Osteocyte (in vitro differentiated cells): ENCODE measurements around the gene GJD3. TPM values are rescaled to one million over a fixed set of nuclear protein-coding genes. Genes with fewer than 3 reads are reported as not detected.
A peak's percentile ranks its signal among the peaks of the same experiment; 100 is the strongest.

ENCODE experiments used
- DNase-seq: peaks from one replicate; pipeline ENCODE4 v3.0.0; 2021; ENCODE audit warnings: mixed read lengths; ENCODE audit not compliant: unreplicated experiment; ENCODE audit errors: extremely low spot score
- H3K27ac Mint-ChIP-seq: one replicate; pipeline ENCODE4 v1.8.0; 2021; ENCODE audit warnings: mild to moderate bottlenecking, mixed read lengths; ENCODE audit not compliant: unreplicated experiment
- H3K27me3 Mint-ChIP-seq: one replicate; pipeline ENCODE4 v1.8.0; 2021; ENCODE audit warnings: mixed read lengths; ENCODE audit not compliant: unreplicated experiment
- H3K36me3 Mint-ChIP-seq: one replicate; pipeline ENCODE4 v1.8.0; 2021; ENCODE audit warnings: mixed read lengths; ENCODE audit not compliant: unreplicated experiment
- H3K4me1 Mint-ChIP-seq: one replicate; pipeline ENCODE4 v1.8.0; 2021; ENCODE audit warnings: mixed read lengths; ENCODE audit not compliant: unreplicated experiment
- H3K4me3 Mint-ChIP-seq: one replicate; pipeline ENCODE4 v1.8.0; 2021; ENCODE audit warnings: mild to moderate bottlenecking, moderate library complexity, mixed read lengths; ENCODE audit not compliant: unreplicated experiment
- H3K9me3 Mint-ChIP-seq: one replicate; pipeline ENCODE4 v1.8.0; 2021; ENCODE audit warnings: mixed read lengths; ENCODE audit not compliant: unreplicated experiment
- total RNA-seq: library from RNA; stranded (reverse); gene quantifications from 2 replicates; pipeline ENCODE4 v1.2.1, GENCODE V29; 2021
- TF ChIP-seq, protein P1 (sequence below): fragments of 200-600 bp; sonication (generic); IDR thresholded peaks from 2 replicates; pipeline ENCODE4 v1.5.0; 2021; ENCODE audit warnings: antibody characterized with exemption, mild to moderate bottlenecking, moderate library complexity

The GJD3 gene
- total RNA-seq, 1 donor from 2014 or later, result 0.40 TPM

DNA sequence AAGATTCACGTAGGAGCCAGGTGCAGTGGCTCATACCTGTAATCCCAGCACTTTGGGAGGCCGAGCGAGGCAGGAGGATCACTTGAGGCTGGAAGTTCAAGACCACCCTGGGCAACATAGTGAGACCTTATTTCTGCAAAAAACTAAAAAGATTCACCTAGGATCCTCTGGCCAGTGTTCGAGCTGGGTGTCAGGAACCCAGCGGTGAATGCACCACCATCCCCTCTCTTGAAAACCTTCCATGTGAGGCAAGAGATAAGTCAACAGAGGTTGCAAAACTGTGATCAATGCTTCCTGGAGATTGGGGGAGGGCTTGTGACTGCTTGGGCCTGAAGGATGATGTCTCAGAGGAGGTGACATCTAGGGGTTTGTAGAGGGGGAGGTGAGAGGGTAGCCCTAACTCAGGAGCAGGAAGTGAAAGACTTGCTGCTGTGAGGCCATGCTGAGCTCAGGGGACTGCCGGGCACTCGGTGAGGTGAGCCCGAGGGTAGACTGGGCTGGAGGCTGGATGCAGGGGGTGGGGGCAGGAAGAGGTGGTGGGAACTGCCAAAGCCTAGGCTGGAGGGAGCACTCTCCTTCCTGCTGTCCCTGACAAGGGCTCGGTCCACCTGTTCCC, 11.7 kb downstream of the GJD3 start:
- DNase-seq, result no peak
- TF ChIP-seq, protein P1, sequence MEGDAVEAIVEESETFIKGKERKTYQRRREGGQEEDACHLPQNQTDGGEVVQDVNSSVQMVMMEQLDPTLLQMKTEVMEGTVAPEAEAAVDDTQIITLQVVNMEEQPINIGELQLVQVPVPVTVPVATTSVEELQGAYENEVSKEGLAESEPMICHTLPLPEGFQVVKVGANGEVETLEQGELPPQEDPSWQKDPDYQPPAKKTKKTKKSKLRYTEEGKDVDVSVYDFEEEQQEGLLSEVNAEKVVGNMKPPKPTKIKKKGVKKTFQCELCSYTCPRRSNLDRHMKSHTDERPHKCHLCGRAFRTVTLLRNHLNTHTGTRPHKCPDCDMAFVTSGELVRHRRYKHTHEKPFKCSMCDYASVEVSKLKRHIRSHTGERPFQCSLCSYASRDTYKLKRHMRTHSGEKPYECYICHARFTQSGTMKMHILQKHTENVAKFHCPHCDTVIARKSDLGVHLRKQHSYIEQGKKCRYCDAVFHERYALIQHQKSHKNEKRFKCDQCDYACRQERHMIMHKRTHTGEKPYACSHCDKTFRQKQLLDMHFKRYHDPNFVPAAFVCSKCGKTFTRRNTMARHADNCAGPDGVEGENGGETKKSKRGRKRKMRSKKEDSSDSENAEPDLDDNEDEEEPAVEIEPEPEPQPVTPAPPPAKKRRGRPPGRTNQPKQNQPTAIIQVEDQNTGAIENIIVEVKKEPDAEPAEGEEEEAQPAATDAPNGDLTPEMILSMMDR, result no peak
- H3K4me3 Mint-ChIP-seq, result no peak overlapping the region
- H3K36me3 Mint-ChIP-seq, result peaks cover 37% of the 10 kb centered on the region
- no peaks in the 10 kb centered on the region for H3K27me3 Mint-ChIP-seq
- H3K9me3 Mint-ChIP-seq, result no peaks in the 10 kb centered on the region
- peaks cover 31% of the 10 kb centered on the region for H3K4me1 Mint-ChIP-seq
- no peak overlapping the region for H3K27ac Mint-ChIP-seq

DNA sequence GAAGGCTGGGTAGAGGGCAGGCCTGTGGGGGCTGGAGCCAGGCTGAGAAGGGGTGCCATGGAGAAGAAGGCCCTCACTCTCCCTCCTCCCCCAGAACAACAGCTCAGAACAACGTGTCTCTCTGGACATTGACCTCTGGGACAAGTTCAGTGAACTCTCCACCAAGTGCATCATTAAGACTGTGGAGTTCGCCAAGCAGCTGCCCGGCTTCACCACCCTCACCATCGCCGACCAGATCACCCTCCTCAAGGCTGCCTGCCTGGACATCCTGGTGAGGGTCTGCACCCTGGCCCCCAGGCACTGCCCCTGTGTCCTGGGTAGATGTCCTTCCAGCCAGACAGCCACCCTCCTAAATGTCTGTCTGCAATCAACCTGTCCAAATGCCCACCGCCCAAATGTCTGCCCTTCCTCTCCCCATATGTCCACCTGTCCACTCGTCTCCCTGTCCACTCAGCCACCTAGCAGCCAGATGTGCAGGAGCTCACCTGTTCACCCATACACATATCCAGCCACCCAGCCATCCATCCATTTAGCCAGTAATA, 12.2 kb downstream of the GJD3 start:
- no peak for DNase-seq
- no peaks in the 10 kb centered on the region for H3K9me3 Mint-ChIP-seq
- peaks cover 38% of the 10 kb centered on the region for H3K36me3 Mint-ChIP-seq
- TF ChIP-seq, protein P1, result no peak
- no peaks in the 10 kb centered on the region for H3K27me3 Mint-ChIP-seq
- no peak overlapping the region for H3K27ac Mint-ChIP-seq
- peaks cover 37% of the 10 kb centered on the region for H3K4me1 Mint-ChIP-seq
- no peak overlapping the region for H3K4me3 Mint-ChIP-seq

DNA sequence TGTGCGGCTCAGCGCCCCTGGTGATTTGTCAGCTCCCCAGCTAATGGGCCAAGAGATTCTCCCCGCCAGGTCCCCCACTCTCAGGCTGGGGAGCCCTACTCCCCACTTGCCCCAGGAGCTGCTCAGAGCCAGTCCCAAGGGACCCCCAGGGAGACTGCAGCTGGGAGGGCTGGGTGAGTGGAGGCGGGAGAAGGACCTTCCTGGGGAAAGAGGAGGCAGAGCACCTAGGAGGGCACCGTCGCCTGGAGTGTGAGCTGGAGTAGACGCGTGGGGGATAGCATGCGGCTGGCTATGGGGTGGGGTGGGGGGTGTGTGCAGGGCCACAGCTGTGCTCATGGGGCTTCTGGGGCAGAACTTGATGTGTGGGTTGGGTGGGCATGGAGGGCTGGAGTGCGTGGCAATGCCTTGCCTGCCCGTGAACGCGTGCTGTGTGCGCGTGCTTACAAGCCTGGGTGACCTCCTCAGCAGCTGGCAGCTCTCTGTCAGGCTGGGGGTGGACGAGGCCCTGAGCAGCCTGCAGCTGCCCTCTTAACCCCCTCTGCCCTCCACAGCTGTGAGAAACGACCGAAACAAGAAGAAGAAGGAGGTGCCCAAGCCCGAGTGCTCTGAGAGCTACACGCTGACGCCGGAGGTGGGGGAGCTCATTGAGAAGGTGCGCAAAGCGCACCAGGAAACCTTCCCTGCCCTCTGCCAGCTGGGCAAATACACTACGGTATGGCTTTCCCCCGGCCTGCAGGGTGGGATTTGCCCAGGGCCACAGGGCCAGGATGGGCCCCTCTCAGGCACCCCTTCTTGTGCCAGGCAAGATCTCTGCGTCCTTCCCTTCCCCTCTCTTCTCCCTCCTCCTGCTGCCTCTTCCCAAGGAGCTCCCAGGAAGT, 12.9 kb downstream of the GJD3 start:
- H3K4me1 Mint-ChIP-seq, result peaks cover 44% of the 10 kb centered on the region
- no peaks in the 10 kb centered on the region for H3K9me3 Mint-ChIP-seq
- H3K27ac Mint-ChIP-seq, result peak overlapping the region; percentile 27
- H3K27me3 Mint-ChIP-seq, result no peaks in the 10 kb centered on the region
- DNase-seq, result no peak
- no peak overlapping the region for H3K4me3 Mint-ChIP-seq
- TF ChIP-seq, protein P1, result no peak
- H3K36me3 Mint-ChIP-seq, result peaks cover 35% of the 10 kb centered on the region

DNA sequence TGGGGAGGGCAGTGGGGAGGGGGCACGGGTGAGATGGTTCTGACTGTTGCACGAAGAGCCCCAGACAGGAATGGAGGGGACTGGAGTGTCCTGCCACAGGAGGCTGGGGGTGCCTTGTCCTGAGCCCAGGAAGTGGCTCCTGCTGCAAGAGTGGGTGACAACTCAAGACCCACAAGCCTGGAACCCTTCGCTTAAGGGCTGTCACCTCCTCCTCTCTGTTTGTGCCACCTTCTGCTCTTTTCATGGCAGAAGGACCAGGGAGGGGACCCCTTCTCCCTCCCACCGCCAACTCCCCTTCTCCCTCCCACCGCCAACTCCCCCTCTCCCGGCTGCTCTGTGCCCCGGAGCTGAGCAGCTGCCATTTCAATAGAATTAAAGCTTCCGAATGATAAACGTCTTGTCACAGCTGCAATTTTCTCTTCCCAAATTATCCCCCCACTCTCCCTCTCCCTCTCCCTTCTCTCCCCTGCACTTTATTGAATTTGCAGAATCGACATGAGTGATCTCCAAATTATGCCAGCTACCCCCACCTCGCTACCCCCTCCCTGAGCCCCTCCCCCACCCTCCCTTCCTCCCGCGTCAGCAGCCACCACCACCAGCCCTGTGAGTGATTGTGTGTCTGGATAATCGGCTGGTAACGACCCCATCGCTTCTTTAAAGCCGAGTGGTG, 13.7 kb downstream of the GJD3 start:
- TF ChIP-seq, protein P1, result no peak
- no peaks in the 10 kb centered on the region for H3K27me3 Mint-ChIP-seq
- H3K4me1 Mint-ChIP-seq, result peaks cover 52% of the 10 kb centered on the region
- H3K4me3 Mint-ChIP-seq, result no peak overlapping the region
- H3K9me3 Mint-ChIP-seq, result no peaks in the 10 kb centered on the region
- DNase-seq, result no peak
- H3K27ac Mint-ChIP-seq, result no peak overlapping the region
- H3K36me3 Mint-ChIP-seq, result peaks cover 35% of the 10 kb centered on the region
